Measurements from ENCODE around the gene PTBP3. TPM values are rescaled to one million over a fixed set of nuclear protein-coding genes. Genes with fewer than 3 reads are reported as not detected.
"Not testable (repeated sequence)": the region's sequence is repeated elsewhere in the genome, so short reads cannot be mapped to it uniquely, and the experiment has no call there.

PTBP3 gene
- total RNA-seq, 4 donors from 2014 or later, result 9.9 to 54.7 (median 18.7) TPM

- in situ Hi-C loops (cut with MboI; ENCODE audit: low sequenced_read_pairs in 4 of 4), result loop anchor here (25.0 kb wide), 2 partner anchors 484 to 609 kb away; partner anchors contain the start of gene UGCG (in 2 of the 4)
- no peaks in the 10 kb centered on the region for H3K27me3 ChIP-seq
- H3K9me3 ChIP-seq, result no peaks in the 10 kb centered on the region
- no peak for ATAC-seq
- no peaks in the 10 kb centered on the region for H3K4me1 ChIP-seq
- DNase-seq, result no peak
- intact Hi-C loops (cut with DNase I; ENCODE audit: low total_unique reads), result loop anchor here (10.0 kb wide), 1 partner anchor 444 kb away; no protein-coding TSS in a partner anchor
- TF ChIP-seq CTCF (IDR thresholded peaks at IDR 0.05 in 4 of 5, conservative IDR thresholded peaks at IDR 0.05 in 1 of 5), result no peak
- no peak for TF ChIP-seq POLR2A (IDR thresholded peaks at IDR 0.05)
- no peak overlapping the region for H3K27ac ChIP-seq
- H3K36me3 ChIP-seq, result no peaks in the 10 kb centered on the region
- H3K4me3 ChIP-seq, result no peak overlapping the region
These were observed 37.6 kb upstream of the PTBP3 start for GRCh38 chr9:112371060-112371459.

GRCh38 chr9:112369817-112370216 lies 36.4 kb upstream of the PTBP3 start:
- Histone ChIP-seq H3K4me3 (no peak overlapping the region), H3K4me1 (no peaks in the 10 kb centered on the region), H3K36me3 (no peaks in the 10 kb centered on the region), H3K27me3 (no peaks in the 10 kb centered on the region), H3K27ac (no peak overlapping the region), H3K9me3 (no peaks in the 10 kb centered on the region)
- intact Hi-C loops (cut with DNase I; ENCODE audit: low total_unique reads), result loop anchor here (10.0 kb wide), 1 partner anchor 445 kb away; no protein-coding TSS in a partner anchor
- no peak for DNase-seq
- ATAC-seq, result no peak
- TF ChIP-seq POLR2A (IDR thresholded peaks at IDR 0.05) (no peak), CTCF (IDR thresholded peaks at IDR 0.05 in 4 of 5, conservative IDR thresholded peaks at IDR 0.05 in 1 of 5) (no peak)
- in situ Hi-C loops (cut with MboI; ENCODE audit: low sequenced_read_pairs in 4 of 4), result loop anchor here (25.0 kb wide), 2 partner anchors 483 to 608 kb away; partner anchors contain the start of gene UGCG (in 2 of the 4)

- Histone ChIP-seq H3K27ac (no peak overlapping the region), H3K36me3 (no peaks in the 10 kb centered on the region), H3K9me3 (no peaks in the 10 kb centered on the region), H3K27me3 (no peaks in the 10 kb centered on the region), H3K4me3 (no peak overlapping the region), H3K4me1 (no peaks in the 10 kb centered on the region)
- intact Hi-C loops (cut with DNase I; ENCODE audit: low total_unique reads), result no loop called here
- no peak for TF ChIP-seq CTCF (IDR thresholded peaks at IDR 0.05 in 4 of 5, conservative IDR thresholded peaks at IDR 0.05 in 1 of 5)
- no peak for TF ChIP-seq POLR2A (IDR thresholded peaks at IDR 0.05)
- ATAC-seq (no peak), DNase-seq (no peak)
- in situ Hi-C loops (cut with MboI; ENCODE audit: low sequenced_read_pairs in 4 of 4), result loop anchor here (25.0 kb wide), 2 partner anchors 480 to 605 kb away; partner anchors contain the start of gene UGCG (in 2 of the 4)
These were observed 34.0 kb upstream of the PTBP3 start for GRCh38 chr9:112367465-112367864.

- Histone ChIP-seq H3K36me3 (no peaks in the 10 kb centered on the region), H3K4me3 (no peak overlapping the region), H3K9me3 (no peaks in the 10 kb centered on the region), H3K27ac (no peak overlapping the region), H3K4me1 (no peaks in the 10 kb centered on the region), H3K27me3 (no peaks in the 10 kb centered on the region)
- intact Hi-C loops (cut with DNase I; ENCODE audit: low total_unique reads), result no loop called here
- ATAC-seq, result no peak
- no peak for DNase-seq
- TF ChIP-seq POLR2A (IDR thresholded peaks at IDR 0.05), result no peak
- TF ChIP-seq CTCF (IDR thresholded peaks at IDR 0.05 in 4 of 5, conservative IDR thresholded peaks at IDR 0.05 in 1 of 5), result no peak
- in situ Hi-C loops (cut with MboI; ENCODE audit: low sequenced_read_pairs in 4 of 4), result loop anchor here (25.0 kb wide), 2 partner anchors 479 to 604 kb away; partner anchors contain the start of gene UGCG (in 2 of the 4)
These were observed 33.2 kb upstream of the PTBP3 start for GRCh38 chr9:112366591-112366990.

- H3K27me3 ChIP-seq; intact Hi-C loops (cut with DNase I; ENCODE audit: low total_unique reads); H3K27ac ChIP-seq; H3K4me1 ChIP-seq; H3K9me3 ChIP-seq; H3K36me3 ChIP-seq; ATAC-seq; H3K4me3 ChIP-seq; DNase-seq: not testable (repeated sequence)
- in situ Hi-C loops (cut with MboI; ENCODE audit: low sequenced_read_pairs in 4 of 4), result loop anchor here (25.0 kb wide), 2 partner anchors 478 to 603 kb away; partner anchors contain the start of gene UGCG (in 2 of the 4)
These were observed 31.8 kb upstream of the PTBP3 start for GRCh38 chr9:112365257-112365656.

All from gastrocnemius medialis (tissue), 4 donors.